ENCODE measurements around the gene PTPN1. TPM values are rescaled to one million over a fixed set of nuclear protein-coding genes. Genes with fewer than 3 reads are reported as not detected.

The PTPN1 gene
- total and polyA plus RNA-seq, 10 of the 15 experiments (the other 5 are each of a cell fraction or from before 2014, with no cell fraction given), result 15.9 to 74.7 (median 43.9) TPM

DNA sequence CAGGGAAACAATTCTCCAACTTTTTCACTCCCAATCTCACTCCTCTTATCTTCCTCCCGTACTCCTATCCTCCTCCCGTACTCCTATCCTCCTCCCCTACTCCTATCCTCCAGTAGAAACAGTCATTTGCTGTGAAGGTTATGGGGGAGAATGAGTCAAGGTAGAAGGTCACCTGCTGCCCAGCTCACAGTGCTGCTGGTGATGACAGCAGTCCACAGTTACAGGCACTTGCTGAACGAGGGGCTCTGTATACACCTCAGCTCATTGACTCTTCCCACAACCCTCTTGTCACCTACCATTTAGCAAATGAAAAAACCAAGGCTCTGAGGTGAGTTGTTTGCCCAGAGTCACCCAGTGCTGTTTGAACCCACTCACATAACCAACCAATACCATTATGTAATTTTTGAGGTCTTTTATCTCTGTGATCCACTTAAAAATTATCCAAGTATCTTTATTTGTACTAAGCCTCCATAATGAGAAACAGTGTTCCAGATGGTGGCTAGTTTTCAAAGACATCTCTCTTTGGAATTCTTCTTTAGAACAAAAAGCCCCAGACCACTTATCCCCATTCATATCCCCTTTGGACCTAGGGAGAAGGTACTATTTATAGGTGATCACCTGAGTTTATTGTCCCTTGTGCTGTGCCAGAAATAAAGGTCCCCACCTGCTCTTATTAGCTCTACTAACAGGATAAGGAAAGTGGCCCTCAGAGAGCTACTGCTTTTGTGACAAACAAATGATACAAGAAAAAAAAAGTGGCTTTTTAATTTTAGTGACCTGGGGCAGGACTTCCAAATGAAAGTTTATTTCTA, 53.2 kb downstream of the PTPN1 start (continued):
- TF ChIP-seq, protein P1, sequence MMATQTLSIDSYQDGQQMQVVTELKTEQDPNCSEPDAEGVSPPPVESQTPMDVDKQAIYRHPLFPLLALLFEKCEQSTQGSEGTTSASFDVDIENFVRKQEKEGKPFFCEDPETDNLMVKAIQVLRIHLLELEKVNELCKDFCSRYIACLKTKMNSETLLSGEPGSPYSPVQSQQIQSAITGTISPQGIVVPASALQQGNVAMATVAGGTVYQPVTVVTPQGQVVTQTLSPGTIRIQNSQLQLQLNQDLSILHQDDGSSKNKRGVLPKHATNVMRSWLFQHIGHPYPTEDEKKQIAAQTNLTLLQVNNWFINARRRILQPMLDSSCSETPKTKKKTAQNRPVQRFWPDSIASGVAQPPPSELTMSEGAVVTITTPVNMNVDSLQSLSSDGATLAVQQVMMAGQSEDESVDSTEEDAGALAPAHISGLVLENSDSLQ (IDR thresholded peaks at IDR 0.05), result no peak
- TF ChIP-seq GABPA (IDR thresholded peaks at IDR 0.05; ENCODE audit: low read depth), result no peak
- TF ChIP-seq JUND (IDR thresholded peaks at IDR 0.05; ENCODE audit: low read depth, low read length), result no peak
- no peak for TF ChIP-seq RAD21 (IDR thresholded peaks at IDR 0.05; ENCODE audit: insufficient read depth, low read depth, low read length)
- no peak for TF ChIP-seq ASH2L (IDR thresholded peaks at IDR 0.05; ENCODE audit: borderline replicate concordance, low read depth)
- no peak for TF ChIP-seq KAT2A (conservative IDR thresholded peaks at IDR 0.05; ENCODE audit: control insufficient read depth, low read depth, low read length)
- no peak for TF ChIP-seq ZNF24 (IDR thresholded peaks at IDR 0.05)
- TF ChIP-seq, protein P2, sequence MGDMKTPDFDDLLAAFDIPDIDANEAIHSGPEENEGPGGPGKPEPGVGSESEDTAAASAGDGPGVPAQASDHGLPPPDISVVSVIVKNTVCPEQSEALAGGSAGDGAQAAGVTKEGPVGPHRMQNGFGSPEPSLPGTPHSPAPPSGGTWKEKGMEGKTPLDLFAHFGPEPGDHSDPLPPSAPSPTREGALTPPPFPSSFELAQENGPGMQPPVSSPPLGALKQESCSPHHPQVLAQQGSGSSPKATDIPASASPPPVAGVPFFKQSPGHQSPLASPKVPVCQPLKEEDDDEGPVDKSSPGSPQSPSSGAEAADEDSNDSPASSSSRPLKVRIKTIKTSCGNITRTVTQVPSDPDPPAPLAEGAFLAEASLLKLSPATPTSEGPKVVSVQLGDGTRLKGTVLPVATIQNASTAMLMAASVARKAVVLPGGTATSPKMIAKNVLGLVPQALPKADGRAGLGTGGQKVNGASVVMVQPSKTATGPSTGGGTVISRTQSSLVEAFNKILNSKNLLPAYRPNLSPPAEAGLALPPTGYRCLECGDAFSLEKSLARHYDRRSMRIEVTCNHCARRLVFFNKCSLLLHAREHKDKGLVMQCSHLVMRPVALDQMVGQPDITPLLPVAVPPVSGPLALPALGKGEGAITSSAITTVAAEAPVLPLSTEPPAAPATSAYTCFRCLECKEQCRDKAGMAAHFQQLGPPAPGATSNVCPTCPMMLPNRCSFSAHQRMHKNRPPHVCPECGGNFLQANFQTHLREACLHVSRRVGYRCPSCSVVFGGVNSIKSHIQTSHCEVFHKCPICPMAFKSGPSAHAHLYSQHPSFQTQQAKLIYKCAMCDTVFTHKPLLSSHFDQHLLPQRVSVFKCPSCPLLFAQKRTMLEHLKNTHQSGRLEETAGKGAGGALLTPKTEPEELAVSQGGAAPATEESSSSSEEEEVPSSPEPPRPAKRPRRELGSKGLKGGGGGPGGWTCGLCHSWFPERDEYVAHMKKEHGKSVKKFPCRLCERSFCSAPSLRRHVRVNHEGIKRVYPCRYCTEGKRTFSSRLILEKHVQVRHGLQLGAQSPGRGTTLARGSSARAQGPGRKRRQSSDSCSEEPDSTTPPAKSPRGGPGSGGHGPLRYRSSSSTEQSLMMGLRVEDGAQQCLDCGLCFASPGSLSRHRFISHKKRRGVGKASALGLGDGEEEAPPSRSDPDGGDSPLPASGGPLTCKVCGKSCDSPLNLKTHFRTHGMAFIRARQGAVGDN (IDR thresholded peaks at IDR 0.05), result no peak

Data from GM12878 (cell line).